GM12878 (cell line): ENCODE data around the gene MTMR4. TPM values are rescaled to one million over a fixed set of nuclear protein-coding genes. Genes with fewer than 3 reads are reported as not detected.

Source experiments
- CBFB ChIP-seq: IDR thresholded peaks from 2 replicates; pipeline ENCODE4 v1.6.1; 2016; ENCODE audit warnings: antibody characterized with exemption, low read depth
- E2F8 ChIP-seq: fragments of 450-650 bp; IDR thresholded peaks from 2 replicates; pipeline ENCODE4 v1.6.1; 2018; ENCODE audit warnings: mild to moderate bottlenecking, low read depth, moderate library complexity; ENCODE audit not compliant: partially characterized antibody
- HDAC2 ChIP-seq: fragments of 200-600 bp; sonication (generic); IDR thresholded peaks from 2 replicates; pipeline ENCODE4 v1.6.1; 2017
- HSF1 ChIP-seq: fragments of 150-350 bp; IDR thresholded peaks from 2 replicates; pipeline ENCODE4 v1.6.1; 2014; ENCODE audit warnings: mild to moderate bottlenecking, low read depth, low read length
- KLF5 ChIP-seq: fragments of 450-650 bp; IDR thresholded peaks from 2 replicates; pipeline ENCODE4 v1.6.1; 2014; ENCODE audit warnings: mild to moderate bottlenecking; ENCODE audit not compliant: partially characterized antibody
- NFXL1 ChIP-seq: fragments of 450-650 bp; IDR thresholded peaks from 2 replicates; pipeline ENCODE4 v1.6.1; 2017; ENCODE audit warnings: antibody characterized with exemption, mild to moderate bottlenecking, borderline replicate concordance
- NFYB ChIP-seq: IDR thresholded peaks from 2 replicates; pipeline ENCODE4 v1.6.1; 2011; ENCODE audit warnings: low read depth, mild to moderate bottlenecking, low read length, improper control_type of control experiment, moderate library complexity; ENCODE audit not compliant: insufficient read depth
- NRF1 ChIP-seq: conservative IDR thresholded peaks from 2 replicates; pipeline ENCODE4 v1.6.1; 2011; ENCODE audit warnings: mild to moderate bottlenecking, low read depth, low read length, improper control_type of control experiment
- PRDM15 ChIP-seq: fragments of 450-650 bp; formaldehyde crosslinking; IDR thresholded peaks from 2 replicates; pipeline ENCODE4 v1.4.0; 2020; ENCODE audit warnings: mild to moderate bottlenecking, moderate library complexity
- RELA ChIP-seq: fragments of 450-650 bp; IDR thresholded peaks from 2 replicates; pipeline ENCODE4 v1.8.0; 2014; ENCODE audit warnings: borderline replicate concordance; ENCODE audit not compliant: partially characterized antibody
- REST ChIP-seq: IDR thresholded peaks from 2 replicates; pipeline ENCODE4 v1.6.1; 2012; ENCODE audit warnings: mild to moderate bottlenecking, low read depth, low read length
- SRF ChIP-seq, 2 experiments: IDR thresholded peaks; 2 replicates each; pipeline ENCODE4 v1.6.1; 2011; ENCODE audit warnings: low read depth in 2 of 2, low read length in 2 of 2, mild to moderate bottlenecking in 1 of 2, moderate library complexity in 1 of 2
- TAF1 ChIP-seq: IDR thresholded peaks from 2 replicates; pipeline ENCODE4 v1.6.1; 2011; ENCODE audit warnings: mild to moderate bottlenecking, low read depth, low read length, borderline replicate concordance
- TBL1XR1 ChIP-seq: IDR thresholded peaks from 2 replicates; pipeline ENCODE4 v1.6.1; 2012; ENCODE audit warnings: low read depth, low read length, improper control_type of control experiment
- USF1 ChIP-seq: IDR thresholded peaks from 2 replicates; pipeline ENCODE4 v1.6.1; 2011; ENCODE audit warnings: borderline replicate concordance, low read depth, mild to moderate bottlenecking, moderate library complexity, mixed read lengths, low read length; ENCODE audit not compliant: insufficient read depth; ENCODE audit errors: extremely low read length
- ZNF622 ChIP-seq: fragments of 450-650 bp; IDR thresholded peaks from 2 replicates; pipeline ENCODE4 v1.6.1; 2017; ENCODE audit warnings: mild to moderate bottlenecking, inconsistent platforms
- polyA plus RNA-seq, 11 experiments: library from polyadenylated mRNA; depleted of rRNA in 4 of 11; unstranded in 6 of 11; stranded (reverse) in 5 of 11; fragments of >200 nt; fragmentation: Nextera tagmentation in 4 of 11; fragmentation: Illumina TruSeq in 1 of 11; extraction: Ambion mirVana in 4 of 11; extraction: Trizol in 1 of 11; gene quantifications; 1 replicate in 1 of 11; 2 replicates in 10 of 11; pipeline versions ENCODE4 v1.2.1 to v1.2.3, GENCODE V29; 2011 to 2016; ENCODE audit warnings: inconsistent platforms in 2 of 11, missing spikeins in 2 of 11, low read depth in 1 of 11
- total RNA-seq, 4 experiments: library from RNA; depleted of rRNA in 3 of 4; stranded (reverse); fragments of >200 nt in 3 of 4; fragmentation: Illumina TruSeq in 1 of 4; extraction: Trizol in 1 of 4; gene quantifications; 2 replicates each; pipeline versions ENCODE4 v1.2.1 to v1.2.3, GENCODE V29; 2013 to 2021

MTMR4 gene
- total and polyA plus RNA-seq, 10 of the 15 experiments (the other 5 are each of a cell fraction or from before 2014, with no cell fraction given) = 12.8 to 127 (median 53.2) TPM

GRCh38 chr17:58513965-58514769 lies at the start of gene MTMR4 (continued):
- no peak for TF ChIP-seq REST
- no peak for TF ChIP-seq SRF (IDR thresholded peaks at IDR 0.05; ENCODE audit: low read depth in 2 of 2, low read length in 2 of 2)
- TF ChIP-seq NFYB = no peak
- no peak for TF ChIP-seq NRF1
- peak; percentile 75 for TF ChIP-seq KLF5
- no peak for TF ChIP-seq CBFB
- no peak for TF ChIP-seq ZNF622
- TF ChIP-seq HSF1 = no peak
- TF ChIP-seq E2F8 = no peak
- no peak for TF ChIP-seq TBL1XR1
- no peak for TF ChIP-seq NFXL1
- TF ChIP-seq USF1 = no peak
- no peak for TF ChIP-seq RELA
- TF ChIP-seq PRDM15 (CRISPR knock-in tag) = no peak
- TF ChIP-seq HDAC2 = no peak
- TF ChIP-seq TAF1 = 0 out of 2 replicates have a peak, but pooled peaks have one; percentile 34
